Putamen (tissue), 1 donor: ENCODE data around the gene EXD3.

Experiments used
- DNase-seq: peaks from one replicate; pipeline ENCODE4 v3.0.0-alpha.2; 2016; ENCODE audit warnings: low spot score

Gene EXD3

DNA sequence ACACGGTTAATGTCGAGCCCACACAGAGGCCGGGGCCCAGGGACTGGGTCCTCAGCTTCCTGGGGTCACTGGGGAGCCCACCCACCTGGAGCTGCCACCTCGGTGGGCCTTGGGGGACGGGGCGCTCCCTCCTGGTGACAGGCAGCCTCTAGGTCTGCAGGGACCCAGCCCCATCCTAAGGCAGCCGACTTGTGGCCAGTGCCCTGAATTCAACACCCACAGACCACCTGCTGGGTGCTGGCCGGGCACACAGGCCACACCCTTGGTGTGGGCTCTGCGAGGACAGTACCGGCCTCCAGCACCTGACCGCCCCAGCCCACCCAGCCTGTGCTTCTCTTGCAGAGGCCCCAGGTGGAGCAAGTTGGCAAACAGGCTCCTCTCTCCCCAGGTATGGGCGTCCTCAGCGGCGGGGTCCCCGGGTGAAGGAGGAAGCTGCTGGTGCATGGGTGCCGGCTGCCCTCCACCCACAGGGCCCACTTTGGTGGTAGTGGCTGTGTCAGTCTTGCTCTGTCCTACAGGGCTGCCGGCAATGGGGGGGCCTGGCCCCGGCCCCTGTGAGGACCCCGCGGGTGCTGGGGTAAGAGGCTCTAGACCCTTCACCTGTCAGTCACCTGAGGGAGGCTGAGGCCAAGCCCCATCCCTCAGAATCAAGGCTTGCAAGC is 9.9 kb upstream of the EXD3 start:
- DNase-seq, result no peak

DNA sequence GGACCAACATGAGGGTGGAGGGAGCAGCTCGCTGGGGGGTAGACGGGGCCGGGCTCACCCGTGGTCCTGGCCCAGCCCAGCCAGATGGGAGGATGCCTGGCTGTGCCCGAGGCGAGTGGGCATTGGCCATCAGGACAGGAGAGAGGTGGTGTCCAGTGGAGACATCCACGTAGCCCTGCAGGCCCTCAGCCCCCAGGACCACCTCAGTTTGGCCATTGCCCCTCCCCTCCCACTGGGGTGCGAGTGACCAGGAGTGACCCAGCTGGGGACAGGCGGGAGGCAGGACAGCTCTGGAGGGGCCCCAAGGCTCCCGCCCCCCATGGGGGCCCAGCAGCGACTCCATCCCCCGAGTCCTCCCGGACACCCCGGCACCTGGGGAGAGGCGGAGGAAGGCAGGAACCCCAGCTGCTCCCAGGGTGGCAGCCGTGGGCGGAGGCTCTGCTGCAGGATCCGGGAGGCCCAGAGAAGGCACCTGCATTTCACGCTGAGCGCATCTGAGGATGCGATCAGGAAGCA is 8.5 kb upstream of the EXD3 start:
- no peak for DNase-seq

DNA sequence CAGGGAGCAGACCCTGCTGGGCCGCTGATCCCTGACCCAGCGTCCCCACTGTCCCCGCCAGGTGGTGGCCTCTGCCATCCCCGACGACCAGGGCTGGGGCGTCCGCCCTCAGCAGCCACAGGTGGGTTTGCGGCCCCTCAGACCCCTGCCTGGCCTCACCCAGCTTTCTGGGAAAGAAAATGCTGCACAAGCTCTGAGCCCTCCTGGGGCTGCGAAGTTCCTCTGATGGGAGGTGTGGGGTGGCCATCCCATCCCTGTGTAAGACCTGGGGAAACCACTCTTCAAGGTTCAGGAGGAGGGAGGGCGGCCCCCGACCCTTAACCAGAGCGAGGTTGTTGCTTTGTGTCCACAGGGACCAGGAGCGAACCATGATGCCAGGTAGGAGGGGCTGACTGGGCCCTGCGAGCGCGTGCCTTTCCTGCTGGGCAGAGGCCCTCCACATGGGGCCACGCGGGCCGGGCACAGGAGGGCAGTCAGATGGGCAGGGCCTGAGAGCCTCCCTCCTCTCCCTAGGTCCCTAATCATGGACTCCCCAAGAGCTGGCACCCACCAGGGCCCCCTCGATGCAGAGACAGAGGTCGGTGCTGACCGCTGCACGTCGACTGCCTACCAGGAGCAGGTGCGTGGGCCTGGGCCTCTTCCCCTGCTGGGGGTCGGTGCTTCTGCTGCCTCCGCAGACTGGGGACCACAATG is 7.9 kb upstream of the EXD3 start:
- no peak for DNase-seq

DNA sequence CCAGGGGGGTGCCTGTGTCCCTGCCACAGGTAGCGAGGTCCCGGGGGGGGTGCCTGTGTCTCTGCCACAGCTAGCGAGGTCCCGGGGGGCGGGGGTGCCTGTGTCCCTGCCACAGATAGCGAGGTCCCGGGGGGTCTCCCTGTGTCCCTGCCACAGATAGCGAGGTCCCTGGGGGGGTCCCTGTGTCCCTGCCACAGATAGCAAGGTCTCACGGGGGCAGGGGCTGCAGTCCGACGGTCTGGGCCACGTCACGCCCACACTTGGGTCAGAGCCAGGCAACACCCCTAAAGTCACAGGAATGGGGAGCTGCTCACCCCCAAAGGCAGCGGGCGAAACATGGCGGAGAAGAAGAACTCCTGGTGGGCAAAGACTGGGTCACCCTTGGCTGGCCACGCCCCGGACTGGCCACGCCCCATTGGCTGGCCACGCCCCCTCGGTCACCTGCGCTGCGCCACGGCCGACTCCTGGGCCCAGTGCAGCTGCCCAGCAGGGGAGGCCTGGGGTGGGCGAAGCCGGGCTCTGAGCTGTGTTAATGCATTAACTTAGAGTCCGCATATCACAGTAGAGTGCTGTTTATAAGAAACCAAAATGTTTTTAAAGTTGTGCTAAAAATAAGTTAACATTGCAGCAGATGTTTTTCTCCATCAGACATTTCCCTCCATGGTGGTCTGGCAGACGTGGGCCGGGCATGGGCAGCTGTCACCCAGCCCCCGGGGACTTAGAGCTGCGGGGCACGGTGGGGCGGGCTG is 7.2 kb upstream of the EXD3 start:
- no peak for DNase-seq

DNA sequence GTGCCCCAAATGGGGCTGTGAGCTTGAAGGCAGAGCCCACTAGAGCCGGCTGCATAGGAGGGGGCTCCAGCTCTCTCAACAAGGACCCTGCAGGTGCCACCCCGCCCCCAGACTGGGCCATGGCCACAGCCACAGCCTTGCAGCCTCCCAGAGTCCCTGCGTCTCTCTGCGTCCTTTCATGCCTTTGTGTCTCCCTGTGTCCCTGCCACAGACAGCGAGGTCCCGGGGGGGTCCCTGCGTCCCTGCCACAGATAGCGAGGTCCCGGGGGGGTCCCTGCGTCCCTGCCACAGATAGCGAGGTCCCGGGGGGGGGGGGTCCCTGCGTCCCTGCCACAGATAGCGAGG is 6.6 kb upstream of the EXD3 start:
- DNase-seq, result no peak

DNA sequence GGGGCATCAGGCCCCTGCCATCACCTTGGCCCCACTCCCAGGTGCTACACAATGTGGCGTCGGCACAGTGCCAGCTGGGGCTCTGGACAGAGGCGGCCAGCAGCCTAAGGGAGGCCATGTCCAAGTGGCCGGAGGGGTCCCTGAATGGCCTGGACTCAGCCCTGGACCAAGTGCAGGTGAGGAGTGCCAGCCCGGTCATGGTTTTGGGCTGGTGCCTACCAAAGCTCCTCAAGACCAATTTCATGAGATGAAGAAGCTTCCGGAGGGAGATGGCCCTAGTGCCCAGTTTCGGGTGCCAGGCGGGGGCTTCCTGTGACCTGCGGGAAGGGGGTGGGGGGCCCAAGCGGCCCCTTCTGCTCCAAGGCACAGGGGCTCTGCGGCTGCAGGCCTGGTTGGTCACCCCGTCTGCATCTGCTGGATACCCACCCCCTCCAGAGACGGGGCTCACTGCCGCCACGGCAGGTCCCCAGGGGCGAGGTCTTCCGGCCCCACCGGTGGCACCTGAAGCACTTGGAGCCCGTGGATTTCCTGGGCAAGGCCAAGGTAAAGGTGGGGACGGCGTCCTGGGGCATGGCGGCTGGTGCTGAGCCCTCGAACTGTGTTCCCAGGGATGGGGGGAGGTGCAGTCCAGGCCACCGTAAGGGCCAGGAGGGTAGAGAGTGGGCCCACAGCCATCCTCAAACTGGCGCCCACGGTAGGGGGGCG is 6.0 kb upstream of the EXD3 start:
- DNase-seq, result no peak

DNA sequence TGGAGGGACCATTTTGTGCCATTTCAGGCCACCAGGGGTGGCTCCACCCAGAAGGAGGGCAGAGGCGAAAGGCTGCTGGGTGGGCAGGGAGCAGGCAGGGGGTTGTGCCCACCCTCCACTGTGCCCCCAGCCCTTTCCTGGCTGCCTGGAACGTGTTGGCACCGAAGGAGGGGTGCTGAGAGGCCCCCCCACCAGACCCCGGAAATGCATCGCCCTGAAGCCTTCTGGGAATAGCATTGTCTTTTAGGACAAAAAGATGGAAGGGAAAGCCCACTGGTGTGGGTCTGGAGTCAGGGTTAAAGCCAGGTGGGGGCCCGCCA is 5.3 kb upstream of the EXD3 start:
- DNase-seq, result no peak

DNA sequence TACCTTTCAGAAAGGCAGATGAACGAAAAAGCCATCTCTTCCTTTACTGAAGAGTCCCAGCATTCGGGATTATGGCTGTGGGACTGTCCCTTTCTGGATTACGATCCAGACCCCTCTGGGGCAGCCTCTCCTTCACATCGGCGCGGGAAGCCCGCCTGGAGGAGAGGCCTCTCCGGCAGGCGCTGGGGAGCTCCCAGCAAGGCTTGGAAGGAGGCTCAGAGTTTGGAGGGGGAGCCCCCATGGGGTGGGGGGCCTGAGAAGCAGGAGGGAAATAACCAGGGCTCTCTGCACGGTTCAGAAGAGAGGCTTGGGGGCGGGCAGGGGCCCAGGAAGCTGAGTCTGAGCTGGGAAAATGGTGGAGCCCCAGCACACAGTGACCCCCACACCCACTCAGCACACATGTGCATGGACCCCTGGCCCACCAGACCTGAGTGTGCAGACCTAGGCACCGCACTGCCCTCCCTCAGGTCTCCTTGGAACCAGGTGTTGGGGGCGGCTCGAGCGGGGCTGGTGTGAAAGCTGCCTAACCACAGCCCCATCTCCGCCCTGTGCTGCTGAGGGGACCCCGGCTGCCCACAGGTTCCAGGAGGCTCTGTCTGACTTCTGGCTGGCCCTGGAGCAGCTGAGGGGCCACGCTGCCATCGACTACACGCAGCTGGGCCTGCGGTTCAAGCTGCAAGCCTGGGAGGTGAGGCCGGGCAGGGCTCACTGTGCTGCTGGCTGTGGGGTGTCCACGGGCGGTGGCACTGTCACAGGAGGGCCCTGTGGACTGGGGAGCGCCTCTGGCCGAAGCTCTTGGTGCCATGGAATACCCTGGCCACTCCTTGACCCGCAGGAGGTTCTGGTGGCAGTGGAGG is 4.7 kb upstream of the EXD3 start:
- DNase-seq, result no peak

DNA sequence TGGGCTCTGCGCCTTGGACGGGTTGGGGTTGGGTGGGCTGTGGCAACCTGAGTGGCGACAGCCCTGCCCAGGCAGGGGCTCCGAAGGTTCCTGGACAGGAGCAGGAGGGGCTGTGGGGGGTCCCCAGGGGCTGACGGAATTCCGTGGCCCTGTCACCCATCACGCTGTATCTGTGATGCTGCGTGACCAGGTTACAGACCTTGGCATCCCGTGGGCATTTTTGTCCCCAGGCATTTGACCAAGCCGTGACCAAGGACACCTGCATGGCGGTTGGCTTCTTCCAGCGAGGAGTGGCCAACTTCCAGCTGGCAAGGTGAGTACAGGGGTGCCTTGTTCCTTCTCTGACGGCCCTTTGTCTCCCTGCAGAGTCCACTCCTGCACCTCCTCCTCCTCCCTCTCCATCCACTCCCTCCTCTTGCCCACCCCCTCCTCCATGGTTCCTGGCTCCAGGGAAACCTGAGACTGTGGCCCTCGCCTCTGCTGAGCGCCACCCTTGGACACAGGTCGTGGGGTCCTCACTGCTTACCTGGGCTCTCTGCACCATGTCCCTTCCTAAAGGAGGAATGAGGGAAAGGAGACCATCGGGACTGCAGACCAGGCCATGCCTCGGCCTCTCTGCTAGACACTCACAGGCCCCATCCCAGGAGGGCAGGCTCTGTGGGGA is 3.2 kb upstream of the EXD3 start:
- DNase-seq, result no peak

DNA sequence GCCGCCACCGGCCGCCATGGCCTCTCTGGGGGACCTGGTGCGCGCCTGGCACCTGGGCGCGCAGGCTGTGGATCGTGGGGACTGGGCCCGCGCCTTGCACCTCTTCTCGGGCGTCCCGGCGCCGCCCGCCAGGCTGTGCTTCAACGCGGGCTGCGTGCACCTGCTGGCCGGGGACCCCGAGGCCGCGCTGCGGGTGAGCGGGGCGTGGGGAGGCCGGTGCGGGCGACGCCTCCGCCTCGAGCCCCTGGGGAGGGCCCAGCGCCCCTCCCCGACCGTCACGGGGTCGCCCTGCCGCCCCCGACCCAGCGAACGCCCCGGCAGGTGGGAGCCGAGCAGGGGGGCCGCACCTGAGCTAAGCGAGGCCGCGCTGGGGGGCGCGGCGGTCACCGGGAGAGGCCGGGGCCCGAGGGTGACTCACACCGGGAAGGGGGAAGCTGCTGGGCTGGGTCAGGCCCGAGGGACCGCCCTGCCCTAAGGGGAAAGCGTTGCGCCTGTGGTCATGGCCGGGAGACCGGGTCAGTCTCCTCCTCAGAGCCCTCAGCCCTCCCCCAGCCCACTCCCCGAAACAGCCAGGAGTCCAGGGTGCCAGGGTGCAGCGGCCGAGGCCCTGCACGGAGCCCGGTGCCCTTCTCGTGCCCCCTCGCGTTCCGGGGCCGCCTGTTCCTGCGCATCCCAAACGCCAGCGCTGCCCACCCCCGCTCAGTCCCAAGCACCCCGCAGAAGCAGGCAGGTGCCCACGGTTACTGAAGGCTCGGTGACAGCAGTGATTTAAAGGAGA is 741 bp upstream of the EXD3 start:
- no peak for DNase-seq

DNA sequence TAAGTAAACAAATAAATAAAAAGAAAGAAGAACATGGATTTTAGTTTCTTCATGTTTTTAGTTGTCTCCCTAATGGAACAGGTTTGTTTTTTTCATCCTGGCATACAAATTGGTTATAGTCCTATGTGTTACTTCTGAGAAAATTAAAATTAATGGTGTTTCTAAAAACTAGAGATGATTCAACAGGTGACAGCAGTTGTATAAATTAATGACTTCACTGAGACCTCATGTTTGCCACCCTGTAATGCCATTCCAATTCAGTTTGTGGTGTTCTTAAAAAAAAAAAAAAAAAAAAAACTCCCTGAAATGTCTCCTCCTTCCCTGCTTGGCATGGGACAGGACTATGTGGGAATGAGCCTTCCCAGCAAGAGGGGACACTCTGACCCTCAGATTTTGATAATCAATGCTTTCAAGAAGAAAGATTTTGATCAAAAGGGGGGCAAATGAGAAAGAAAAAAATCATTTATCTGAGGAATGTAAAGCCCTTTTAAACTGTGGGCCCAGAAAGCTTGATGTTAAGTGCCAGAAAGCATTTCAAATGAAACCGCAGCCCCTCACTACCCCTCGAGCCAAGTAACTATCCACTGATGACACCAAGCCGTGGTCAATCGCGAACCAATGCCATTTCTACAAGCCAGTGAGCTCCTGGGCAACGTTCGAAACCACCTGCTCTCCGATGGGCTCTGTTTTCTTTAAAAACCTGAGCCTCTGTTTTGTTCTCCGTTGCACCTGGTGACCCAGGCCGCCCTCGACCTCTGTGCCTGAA is 941 bp downstream of the EXD3 start:
- DNase-seq, result no peak

DNA sequence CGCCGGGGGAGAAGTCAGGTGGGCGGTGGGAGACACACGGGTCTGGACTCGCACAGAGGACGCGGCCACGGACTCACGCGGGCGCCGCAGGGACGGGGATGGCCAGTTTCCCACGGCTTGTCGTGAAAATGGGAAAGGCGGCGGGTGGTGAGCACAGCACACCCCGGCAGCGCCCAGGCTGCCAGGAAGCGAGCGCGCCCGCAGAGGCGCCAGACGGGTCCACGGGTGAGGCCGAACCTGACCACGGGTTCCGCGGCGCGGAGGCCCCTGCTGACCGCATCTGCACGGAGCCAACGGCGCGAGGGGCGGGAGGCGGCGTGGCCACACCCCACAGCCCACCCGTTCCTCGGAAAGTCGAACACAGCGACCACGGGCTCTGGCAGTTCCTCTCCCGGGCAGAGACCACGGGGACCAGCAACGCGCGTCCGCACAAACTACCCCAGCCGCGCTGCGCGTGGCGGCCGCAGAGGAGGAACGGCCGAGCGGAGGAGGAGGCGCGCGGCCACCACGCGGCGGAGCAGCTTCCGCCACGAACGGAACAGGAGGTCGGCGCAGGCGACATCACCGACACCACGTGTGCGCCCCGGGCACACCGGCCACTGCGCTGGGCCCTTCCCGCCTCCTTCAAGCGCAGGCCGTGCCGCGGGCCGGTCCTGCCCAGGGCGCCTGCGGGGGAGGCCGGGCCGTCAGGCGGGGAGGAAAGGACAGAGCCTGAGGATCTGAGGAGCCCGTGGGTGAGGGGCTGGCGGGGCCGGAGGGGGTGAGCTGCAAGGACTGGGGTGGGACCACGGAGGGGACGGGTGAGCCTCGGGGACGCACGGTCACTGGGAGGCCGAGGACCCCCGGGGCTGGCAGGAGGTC is 5.6 kb downstream of the EXD3 start:
- DNase-seq, result no peak

DNA sequence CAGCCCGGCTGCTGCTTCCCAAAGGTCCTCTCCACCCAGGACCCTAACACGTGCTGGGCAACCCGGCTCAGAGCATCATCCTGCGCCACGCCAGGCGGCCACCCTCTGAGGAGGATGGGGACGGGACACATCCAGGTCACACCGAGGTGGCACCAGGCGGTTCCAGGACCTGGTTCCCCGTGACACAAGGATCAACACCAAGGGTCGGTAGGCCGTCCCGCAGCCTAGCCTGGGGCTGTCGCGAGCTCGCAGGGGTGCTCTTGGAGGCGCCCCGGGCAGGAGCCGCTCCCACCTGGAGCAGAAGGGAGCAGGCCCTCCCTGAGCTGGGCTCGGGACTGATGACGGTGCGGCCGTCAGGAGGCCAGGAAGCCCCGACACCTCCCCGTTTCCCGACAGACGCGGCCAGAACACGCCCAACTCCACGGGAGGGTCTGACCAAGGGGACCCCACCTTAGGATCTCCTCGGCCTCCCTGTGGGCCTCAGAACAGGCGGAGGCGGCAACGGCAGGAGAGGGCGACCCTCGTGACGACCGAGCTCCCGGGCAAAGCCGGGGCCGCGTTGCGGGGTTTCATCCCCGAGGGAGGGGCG is 6.3 kb downstream of the EXD3 start:
- no peak for DNase-seq

DNA sequence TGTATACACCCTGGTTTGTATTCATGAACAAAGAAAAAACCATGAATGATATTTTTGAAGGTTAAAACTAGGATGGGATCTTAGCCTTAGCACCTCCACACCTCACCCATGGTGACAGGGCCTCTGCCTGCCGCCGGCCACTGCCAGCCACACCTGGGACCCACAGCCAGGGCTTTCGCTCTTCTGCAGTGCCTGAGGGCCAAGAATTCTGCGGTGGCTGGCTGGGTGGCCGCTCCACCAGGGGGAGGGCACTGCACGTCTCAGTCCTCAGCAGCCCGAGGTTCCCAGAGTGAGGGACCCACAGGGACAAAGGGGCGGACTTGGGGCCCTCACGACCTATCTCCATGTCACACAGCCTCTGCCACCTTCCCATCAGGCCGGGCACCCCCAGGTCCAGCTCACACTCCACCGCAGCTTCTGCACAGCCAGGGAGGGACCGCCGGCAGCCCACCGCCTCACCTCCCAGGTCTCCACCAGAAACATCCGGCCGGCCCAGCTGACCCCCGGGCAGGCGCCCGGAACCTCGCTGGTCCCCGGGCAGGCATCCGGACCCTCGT is 6.9 kb downstream of the EXD3 start:
- no peak for DNase-seq

DNA sequence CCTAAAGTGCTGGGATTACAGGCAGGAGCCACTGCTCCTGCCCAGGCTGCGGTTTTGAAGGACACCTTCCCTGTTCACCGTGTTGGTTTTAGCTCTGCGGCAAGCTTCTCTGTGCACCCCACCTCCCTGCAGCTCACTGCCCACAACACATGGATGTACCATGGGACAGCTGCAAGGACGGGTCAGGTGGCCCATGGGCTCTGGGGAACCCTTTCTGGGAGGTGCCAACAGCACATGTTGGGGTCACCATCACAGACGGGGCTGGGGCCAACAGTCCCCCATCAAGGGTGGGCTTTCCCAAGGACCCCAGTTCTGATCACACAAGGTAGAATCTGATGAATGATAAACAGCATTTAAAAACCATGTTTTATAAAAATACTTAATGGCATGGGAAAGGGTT is 7.5 kb downstream of the EXD3 start:
- DNase-seq, result no peak

DNA sequence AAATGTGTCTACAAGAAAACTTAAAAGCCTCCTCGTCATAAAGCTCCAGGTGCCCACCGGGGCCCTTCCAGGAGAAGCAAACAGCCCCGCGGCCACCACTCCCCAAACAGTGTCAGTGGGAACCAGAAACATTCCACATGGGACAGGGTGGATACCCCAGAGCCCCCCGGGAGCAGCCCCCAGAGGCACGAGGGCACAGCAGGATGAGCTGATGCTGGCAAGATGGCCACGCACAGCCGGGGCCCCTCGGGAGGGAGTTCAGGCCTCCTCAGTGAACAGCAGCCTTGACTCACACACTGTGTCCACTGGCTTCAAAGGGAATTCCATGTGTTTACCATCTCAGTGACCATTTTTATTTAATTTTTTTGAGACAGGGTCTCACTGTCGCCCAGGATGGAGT is 10.5 kb downstream of the EXD3 start:
- no peak for DNase-seq

DNA sequence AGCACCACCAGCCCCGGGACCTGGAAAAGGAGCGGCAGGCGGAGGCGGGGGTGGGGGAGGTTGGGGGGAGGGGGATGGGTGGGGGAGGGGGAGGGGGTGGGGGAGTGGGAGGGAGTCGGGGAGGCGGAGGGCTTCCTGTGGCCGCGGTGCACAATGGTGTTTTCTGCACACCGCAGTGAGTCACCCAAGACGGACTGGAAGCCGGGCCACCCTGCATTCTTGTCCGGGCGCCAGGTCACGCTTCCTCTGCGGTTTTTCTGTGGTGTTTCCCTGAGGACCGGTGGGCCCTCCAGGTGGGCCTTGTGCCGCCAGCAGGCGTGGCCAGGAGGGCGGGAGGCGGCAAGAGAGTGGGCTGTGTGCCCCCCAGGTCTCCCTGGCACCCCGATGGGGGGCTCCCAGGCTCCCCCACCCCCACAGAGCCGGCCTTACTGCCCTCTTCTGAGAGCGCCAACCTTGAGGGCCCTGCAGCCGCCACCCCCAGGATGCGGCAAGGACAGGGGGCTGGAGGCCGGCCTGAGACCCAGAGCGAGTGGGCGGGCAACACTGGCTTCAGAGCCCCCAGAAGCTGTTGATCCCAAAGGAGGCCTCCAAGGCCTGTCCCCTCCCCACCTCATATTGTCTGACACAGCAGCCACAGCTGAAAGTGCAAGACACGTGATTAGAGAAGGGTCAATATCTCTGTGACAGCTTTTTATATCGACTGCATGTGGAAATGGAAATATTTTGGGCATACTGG is 11.1 kb downstream of the EXD3 start:
- no peak for DNase-seq
